GM21528 (cell line): Measurements from ENCODE around the gene HTR4.
A peak's percentile ranks its signal among the peaks of the same experiment; 100 is the strongest.

Experiments
- ATAC-seq: cut with Tn5 transposase; IDR thresholded peaks from one replicate; pipeline ENCODE4 v1.9.1; 2021; ENCODE audit warnings: mild to moderate bottlenecking, moderate library complexity; ENCODE audit not compliant: unreplicated experiment, low FRiP score

The HTR4 gene

DNA sequence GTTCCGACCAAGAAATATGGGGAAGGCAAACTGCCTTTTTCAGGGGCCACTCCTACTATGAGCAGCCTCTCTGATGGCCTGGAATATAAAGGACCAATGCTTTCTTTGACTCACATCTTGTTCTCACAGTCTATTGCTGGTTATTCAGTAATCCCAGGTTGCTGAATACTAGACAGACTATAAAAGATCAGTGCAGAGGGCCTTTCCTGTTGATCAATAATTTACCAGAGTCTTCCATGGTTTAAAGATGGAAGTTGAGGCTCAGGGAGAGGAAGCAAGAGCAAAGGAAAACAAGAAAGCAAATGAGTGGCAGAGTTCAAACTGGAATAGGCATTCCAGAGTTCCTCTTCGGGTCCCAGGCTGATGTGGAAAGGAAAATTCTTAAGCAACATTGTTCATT is 207.7 kb downstream of the HTR4 start:
- ATAC-seq: no peak

DNA sequence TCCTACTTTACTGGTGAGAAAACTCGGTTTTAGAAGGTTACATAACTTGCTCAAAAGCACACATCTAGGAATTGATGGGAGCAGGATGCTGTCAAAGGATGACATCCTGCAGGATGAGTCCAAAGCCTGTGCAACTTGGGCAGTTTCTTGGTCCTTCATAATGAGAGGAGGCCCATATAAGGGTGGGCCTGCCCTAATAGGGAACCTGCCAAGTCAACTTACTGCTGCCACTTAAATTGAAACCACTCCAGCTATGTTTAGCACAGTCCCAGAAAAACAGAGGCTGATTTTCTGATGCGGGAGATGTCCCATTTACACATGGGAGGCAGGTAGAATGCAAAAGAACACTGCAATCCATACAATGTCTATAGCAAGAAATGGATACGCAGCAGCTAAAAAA is 208.7 kb downstream of the HTR4 start:
- no peak for ATAC-seq

DNA sequence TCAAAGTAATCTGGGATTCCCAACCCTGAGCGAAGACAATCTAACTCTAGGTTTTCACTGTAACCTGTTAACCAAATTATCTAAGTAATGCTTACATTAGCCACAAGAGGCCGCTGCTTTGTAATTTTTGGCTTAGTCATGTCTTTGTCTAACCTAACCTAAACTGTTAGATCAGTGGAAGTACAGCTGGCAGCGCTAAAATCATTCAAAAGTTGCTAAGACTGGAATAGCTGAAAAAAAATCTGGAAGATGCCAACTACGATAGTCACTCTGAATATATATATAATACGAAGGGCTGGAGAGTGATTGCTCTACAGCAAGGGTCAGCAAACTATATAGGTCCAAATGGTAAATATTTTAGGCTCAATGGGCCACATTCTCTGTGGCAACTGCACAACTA is 210.3 kb downstream of the HTR4 start:
- peak; percentile 84 for ATAC-seq

DNA sequence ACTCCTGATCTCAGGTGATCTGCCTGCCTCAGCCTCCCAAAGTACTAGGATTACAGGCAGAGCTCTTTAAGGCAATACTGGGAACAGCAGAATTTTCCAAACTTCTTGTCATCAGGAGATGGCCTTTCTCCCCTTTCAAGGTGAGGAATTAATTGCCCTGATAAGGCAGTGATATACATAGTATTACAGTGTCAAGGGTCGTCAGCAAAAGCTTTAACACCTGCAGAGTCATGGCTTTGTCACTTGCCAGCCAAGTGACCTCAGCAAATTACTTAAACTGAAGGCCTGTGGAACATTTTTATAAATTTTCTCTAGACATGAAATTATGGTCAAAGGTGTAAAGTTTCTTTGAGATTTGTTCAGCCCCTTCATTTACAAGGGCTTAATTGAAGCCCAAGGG is 211.1 kb downstream of the HTR4 start:
- ATAC-seq: no peak

GRCh38 chr5:148438933-148439332 is 215.4 kb downstream of the HTR4 start:
- ATAC-seq: no peak

DNA sequence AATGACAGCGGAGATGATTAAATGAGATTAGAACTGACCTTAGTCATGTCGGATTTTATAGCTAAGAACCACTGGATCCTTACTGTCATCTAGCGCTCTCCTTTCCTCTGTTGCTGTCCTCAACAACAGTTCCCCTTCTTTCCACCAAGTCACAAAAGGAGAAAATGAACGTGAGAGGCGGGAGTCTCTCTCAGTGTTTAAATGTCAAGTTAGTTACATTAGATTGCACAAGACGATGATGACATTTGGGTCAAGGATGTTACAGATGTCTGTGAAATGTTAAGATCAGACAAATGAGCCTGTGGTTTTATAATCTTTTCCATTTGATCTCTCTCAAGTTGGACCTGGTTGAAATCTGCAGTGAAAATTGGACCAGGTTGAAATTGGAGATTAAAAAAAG is 217.1 kb downstream of the HTR4 start:
- no peak for ATAC-seq

DNA sequence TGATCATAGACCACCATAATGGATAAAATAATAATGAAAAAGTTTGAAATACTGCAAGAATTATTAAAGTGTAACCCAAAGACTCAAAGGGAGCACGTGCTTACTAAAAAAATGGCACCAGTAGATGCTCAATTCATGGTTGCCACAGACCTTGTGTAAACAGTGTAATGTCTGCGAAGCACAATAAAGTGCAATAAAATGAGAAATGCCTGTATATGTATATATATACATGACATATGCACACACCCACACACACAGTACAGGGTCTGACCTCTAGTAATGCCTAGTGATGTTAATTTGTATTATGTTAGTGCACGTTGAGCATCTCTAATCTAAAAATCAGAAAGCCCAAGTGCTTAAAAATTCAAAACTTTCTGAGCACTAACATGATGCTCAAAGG is 218.3 kb downstream of the HTR4 start:
- ATAC-seq: no peak

- no peak for ATAC-seq
These were observed 220.5 kb downstream of the HTR4 start for GRCh38 chr5:148433826-148434225.
